Hepatocyte (in vitro differentiated cells): ENCODE measurements around the gene FAM9B.

Experiments
- EZH2phosphoT487 ChIP-seq: fragments of 200-600 bp; sonication (generic); IDR thresholded peaks from one replicate; pipeline ENCODE4 v1.6.1; 2018; ENCODE audit warnings: antibody characterized with exemption, mild to moderate bottlenecking, low read depth, moderate library complexity; ENCODE audit not compliant: unreplicated experiment, severe bottlenecking
- TF ChIP-seq, protein P1 (sequence below): fragments of 200-600 bp; sonication (generic); IDR thresholded peaks from 2 replicates; pipeline ENCODE4 v1.5.1; 2016; ENCODE audit warnings: antibody characterized with exemption, mild to moderate bottlenecking; ENCODE audit not compliant: poor library complexity

DNA sequence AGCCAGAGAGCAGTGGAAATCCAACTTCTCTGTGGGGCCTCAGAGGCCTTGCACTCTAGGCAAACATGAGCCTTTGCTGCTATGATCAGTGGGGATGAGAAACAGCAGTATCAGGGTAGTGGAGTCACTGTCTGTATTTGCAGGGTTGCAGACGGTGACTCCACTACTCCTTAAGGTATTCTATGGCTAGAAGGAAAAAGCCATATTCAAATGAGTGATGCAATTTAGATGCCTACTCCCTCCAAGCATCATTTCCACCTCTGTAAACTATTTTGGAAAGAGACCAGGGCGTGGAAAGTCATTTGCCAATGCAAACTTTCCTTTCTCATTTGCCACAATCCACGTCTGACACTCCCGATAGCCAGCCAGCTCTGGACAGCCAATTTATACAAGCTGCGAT is 35.6 kb upstream of the FAM9B start:
- TF ChIP-seq EZH2phosphoT487: no peak
- TF ChIP-seq, protein P1, sequence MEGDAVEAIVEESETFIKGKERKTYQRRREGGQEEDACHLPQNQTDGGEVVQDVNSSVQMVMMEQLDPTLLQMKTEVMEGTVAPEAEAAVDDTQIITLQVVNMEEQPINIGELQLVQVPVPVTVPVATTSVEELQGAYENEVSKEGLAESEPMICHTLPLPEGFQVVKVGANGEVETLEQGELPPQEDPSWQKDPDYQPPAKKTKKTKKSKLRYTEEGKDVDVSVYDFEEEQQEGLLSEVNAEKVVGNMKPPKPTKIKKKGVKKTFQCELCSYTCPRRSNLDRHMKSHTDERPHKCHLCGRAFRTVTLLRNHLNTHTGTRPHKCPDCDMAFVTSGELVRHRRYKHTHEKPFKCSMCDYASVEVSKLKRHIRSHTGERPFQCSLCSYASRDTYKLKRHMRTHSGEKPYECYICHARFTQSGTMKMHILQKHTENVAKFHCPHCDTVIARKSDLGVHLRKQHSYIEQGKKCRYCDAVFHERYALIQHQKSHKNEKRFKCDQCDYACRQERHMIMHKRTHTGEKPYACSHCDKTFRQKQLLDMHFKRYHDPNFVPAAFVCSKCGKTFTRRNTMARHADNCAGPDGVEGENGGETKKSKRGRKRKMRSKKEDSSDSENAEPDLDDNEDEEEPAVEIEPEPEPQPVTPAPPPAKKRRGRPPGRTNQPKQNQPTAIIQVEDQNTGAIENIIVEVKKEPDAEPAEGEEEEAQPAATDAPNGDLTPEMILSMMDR: no peak
